ENCODE results near the gene GIT1. TPM values are rescaled to one million over a fixed set of nuclear protein-coding genes. Genes with fewer than 3 reads are reported as not detected.

The GIT1 gene
- 54.1 to 73.3 TPM (median 67.3 TPM) in 5 replicates for total RNA-seq (2022; extraction: Qiagen RNA extraction; ENCODE audit: low read depth)

GRCh38 chr17:29589524-29590410, at the start of gene GIT1:
GIT1 (minus strand) TSS chr17:29589648; CDS start chr17:29589378, 270 bp downstream.

GRCh38 chr17:29622337-29623282, 33.2 kb upstream of the GIT1 start, which contains the start of gene CORO6:
CORO6 (minus strand) TSS chr17:29622912; CDS start chr17:29621421, 1,491 bp downstream.

GRCh38 chr17:29592850-29593551, 3.6 kb upstream of the GIT1 start, which contains the start of gene ANKRD13B:
ANKRD13B (plus strand) TSS chr17:29593132; CDS start chr17:29593622, 490 bp downstream.

GRCh38 chr17:29568331-29569244, 20.9 kb downstream of the GIT1 start, which contains the start of gene TP53I13:
TP53I13 (plus strand) TSS chr17:29568701; CDS start chr17:29568759, 58 bp downstream.

GRCh38 chr17:29566473-29567303, 22.8 kb downstream of the GIT1 start, which contains the start of gene ABHD15:
ABHD15 (minus strand) TSS chr17:29567037; CDS start chr17:29566966, 71 bp downstream.

Other genes starting within 250 kb of the GIT1 start
- 16.3 to 25.2 TPM (median 23.1 TPM) in 5 replicates for gene TAOK1, start 199.3 kb downstream of the GIT1 start, total RNA-seq (2022; extraction: Qiagen RNA extraction; ENCODE audit: low read depth)
- 21.1 to 25.3 TPM (median 23.1 TPM) in 5 replicates for gene ABHD15, start 22.6 kb downstream of the GIT1 start, total RNA-seq (2022; extraction: Qiagen RNA extraction; ENCODE audit: low read depth)
- gene TP53I13, start 20.9 kb downstream of the GIT1 start, total RNA-seq (2022; extraction: Qiagen RNA extraction; ENCODE audit: low read depth): 64.0 to 90.4 TPM (median 77.2 TPM) in 5 replicates
- gene ANKRD13B, start 3.5 kb upstream of the GIT1 start, total RNA-seq (2022; extraction: Qiagen RNA extraction; ENCODE audit: low read depth): 18.8 to 27.6 TPM (median 24.3 TPM) in 5 replicates
- gene CORO6, start 33.3 kb upstream of the GIT1 start, total RNA-seq (2022; extraction: Qiagen RNA extraction; ENCODE audit: low read depth): 4.9 to 8.1 TPM (median 6.4 TPM) in 5 replicates